CD4-positive, alpha-beta T cell (primary cell): ENCODE results near the gene HTR4. TPM values are rescaled to one million over a fixed set of nuclear protein-coding genes. Genes with fewer than 3 reads are reported as not detected.

Experiments used
- ATAC-seq: fragments of 200-7000 bp; cut with Tn5 transposase; one replicate; pipeline ENCODE4 v1.10.0; 2022; ENCODE audit warnings: mild to moderate bottlenecking; ENCODE audit not compliant: poor library complexity
- CTCF ChIA-PET: fragments of 350-600 bp; sonication (Branson Sonifier 250); formaldehyde crosslinking; loops from one replicate; lab custom pipeline; 2021; ENCODE audit warnings: antibody characterized with exemption, inconsistent platforms; lab: Charles Lee
- POLR2A ChIA-PET: fragments of 350-600 bp; sonication (Branson Sonifier 250); formaldehyde crosslinking; loops from one replicate; lab custom pipeline; 2021; ENCODE audit warnings: antibody characterized with exemption, inconsistent platforms; lab: Charles Lee
- DNase-seq, 14 experiments: peaks; one replicate each; pipeline ENCODE4 v3.0.0-alpha.2; 2013 to 2020; ENCODE audit warnings: mixed read lengths in 2 of 14
- H3K27ac ChIP-seq, 2 donors: one replicate each; pipeline versions ENCODE4 v1.5.1 to v1.7.0; 2013; ENCODE audit warnings: low read length in 2 of 2, low read depth in 1 of 2, mild to moderate bottlenecking in 1 of 2
- H3K27me3 ChIP-seq, 2 experiments: 1 replicate in 1 of 2; 2 replicates in 1 of 2; pipeline versions ENCODE4 v1.6.1 to v1.7.0; 2013; ENCODE audit warnings: low read length in 2 of 2, control low read depth in 1 of 2, mild to moderate bottlenecking in 1 of 2, moderate library complexity in 1 of 2; ENCODE audit not compliant: insufficient read depth in 2 of 2, control insufficient read depth in 1 of 2
- H3K36me3 ChIP-seq: one replicate; pipeline ENCODE4 v1.6.1; 2013; ENCODE audit warnings: low read length, control low read depth; ENCODE audit not compliant: insufficient read depth
- H3K4me1 ChIP-seq: one replicate; pipeline ENCODE4 v1.6.1; 2013; ENCODE audit warnings: low read length, control low read depth; ENCODE audit not compliant: insufficient read depth
- H3K4me3 ChIP-seq: one replicate; pipeline ENCODE4 v1.5.1; 2013; ENCODE audit warnings: mild to moderate bottlenecking, low read length, moderate library complexity
- H3K9me3 ChIP-seq, 2 experiments: 1 replicate in 1 of 2; 2 replicates in 1 of 2; pipeline versions ENCODE4 v1.6.1 to v1.7.0; 2013; ENCODE audit warnings: low read length in 2 of 2, mild to moderate bottlenecking in 2 of 2, control low read depth in 1 of 2, moderate library complexity in 1 of 2; ENCODE audit not compliant: control insufficient read depth in 1 of 2, insufficient read depth in 1 of 2
- H3K27ac Mint-ChIP-seq: one replicate; pipeline ENCODE4 v1.8.0; 2020; ENCODE audit warnings: mixed read lengths
- H3K27me3 Mint-ChIP-seq: one replicate; pipeline ENCODE4 v1.8.0; 2021; ENCODE audit warnings: mixed read lengths
- H3K36me3 Mint-ChIP-seq: one replicate; pipeline ENCODE4 v1.8.0; 2021; ENCODE audit warnings: low read depth, mixed read lengths
- H3K4me1 Mint-ChIP-seq: one replicate; pipeline ENCODE4 v1.8.0; 2021; ENCODE audit warnings: low read depth, mixed read lengths
- H3K4me3 Mint-ChIP-seq: one replicate; pipeline ENCODE4 v1.8.0; 2020; ENCODE audit warnings: mild to moderate bottlenecking, mixed read lengths
- H3K9me3 Mint-ChIP-seq: one replicate; pipeline ENCODE4 v1.8.0; 2020; ENCODE audit warnings: mixed read lengths
- intact Hi-C, 2 experiments: fragments of 100-400 bp; cut with DNase I in 1 of 2; cut with micrococcal nuclease in 1 of 2; formaldehyde crosslinking; loops; one replicate each; pipeline versions ENCODE4 v1.15.1 to v1.9.0; 2023 to 2025; cut with DNase I, micrococcal nuclease
- total RNA-seq, 174 experiments: library from RNA in 2 of 174; stranded (reverse) in 2 of 174; gene quantifications; one replicate each; pipeline ENCODE4 v1.2.3 and lab custom pipeline; 2021 to 2026
- TF ChIP-seq, protein P1 (sequence below): fragments of 200-600 bp; IDR thresholded peaks from one replicate; pipeline ENCODE4 v1.8.0; 2022; ENCODE audit warnings: antibody characterized with exemption, mild to moderate bottlenecking

HTR4 gene
- total RNA-seq, 2 experiments from 2014 or later, result not detected

DNA sequence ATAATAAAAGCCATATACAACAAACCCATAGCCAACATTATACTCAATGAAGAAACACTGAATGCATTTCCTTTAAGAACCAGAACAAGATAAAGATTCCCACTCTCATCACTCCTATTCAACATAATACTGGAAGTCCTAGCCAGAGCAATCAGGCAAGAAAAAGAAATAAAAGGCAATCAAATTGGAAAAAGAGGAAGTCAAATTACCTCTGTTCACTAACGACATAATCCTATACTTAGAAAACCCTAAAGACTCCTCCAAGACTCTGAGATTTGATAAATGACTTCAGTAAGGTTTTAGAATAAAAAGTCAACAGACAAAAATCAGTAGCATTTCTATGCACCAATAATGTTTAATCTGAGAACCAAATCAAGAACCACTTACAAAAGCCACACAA lies 36.6 kb upstream of the HTR4 start:
- no peaks in the 10 kb centered on the region for H3K27me3 ChIP-seq
- H3K27ac ChIP-seq, result no peak overlapping the region
- no peak overlapping the region for H3K4me3 ChIP-seq
- H3K9me3 Mint-ChIP-seq, result peaks cover 11% of the 10 kb centered on the region
- no peak overlapping the region for H3K27ac Mint-ChIP-seq
- POLR2A ChIA-PET, result no interaction called here
- intact Hi-C loops, result no loop called here
- H3K27me3 Mint-ChIP-seq, result peaks cover 11% of the 10 kb centered on the region
- H3K36me3 Mint-ChIP-seq, result peaks cover 4% of the 10 kb centered on the region
- H3K4me3 Mint-ChIP-seq, result no peak overlapping the region
- TF ChIP-seq, protein P1, sequence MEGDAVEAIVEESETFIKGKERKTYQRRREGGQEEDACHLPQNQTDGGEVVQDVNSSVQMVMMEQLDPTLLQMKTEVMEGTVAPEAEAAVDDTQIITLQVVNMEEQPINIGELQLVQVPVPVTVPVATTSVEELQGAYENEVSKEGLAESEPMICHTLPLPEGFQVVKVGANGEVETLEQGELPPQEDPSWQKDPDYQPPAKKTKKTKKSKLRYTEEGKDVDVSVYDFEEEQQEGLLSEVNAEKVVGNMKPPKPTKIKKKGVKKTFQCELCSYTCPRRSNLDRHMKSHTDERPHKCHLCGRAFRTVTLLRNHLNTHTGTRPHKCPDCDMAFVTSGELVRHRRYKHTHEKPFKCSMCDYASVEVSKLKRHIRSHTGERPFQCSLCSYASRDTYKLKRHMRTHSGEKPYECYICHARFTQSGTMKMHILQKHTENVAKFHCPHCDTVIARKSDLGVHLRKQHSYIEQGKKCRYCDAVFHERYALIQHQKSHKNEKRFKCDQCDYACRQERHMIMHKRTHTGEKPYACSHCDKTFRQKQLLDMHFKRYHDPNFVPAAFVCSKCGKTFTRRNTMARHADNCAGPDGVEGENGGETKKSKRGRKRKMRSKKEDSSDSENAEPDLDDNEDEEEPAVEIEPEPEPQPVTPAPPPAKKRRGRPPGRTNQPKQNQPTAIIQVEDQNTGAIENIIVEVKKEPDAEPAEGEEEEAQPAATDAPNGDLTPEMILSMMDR, result no peak
- CTCF ChIA-PET, result no interaction called here
- no peak for DNase-seq
- H3K4me1 ChIP-seq, result no peaks in the 10 kb centered on the region
- H3K9me3 ChIP-seq, result peaks cover 0 to 11% of the 10 kb centered on the region in 2 experiments
- ATAC-seq, result no peak
- H3K4me1 Mint-ChIP-seq, result no peaks in the 10 kb centered on the region
- H3K36me3 ChIP-seq, result no peaks in the 10 kb centered on the region

DNA sequence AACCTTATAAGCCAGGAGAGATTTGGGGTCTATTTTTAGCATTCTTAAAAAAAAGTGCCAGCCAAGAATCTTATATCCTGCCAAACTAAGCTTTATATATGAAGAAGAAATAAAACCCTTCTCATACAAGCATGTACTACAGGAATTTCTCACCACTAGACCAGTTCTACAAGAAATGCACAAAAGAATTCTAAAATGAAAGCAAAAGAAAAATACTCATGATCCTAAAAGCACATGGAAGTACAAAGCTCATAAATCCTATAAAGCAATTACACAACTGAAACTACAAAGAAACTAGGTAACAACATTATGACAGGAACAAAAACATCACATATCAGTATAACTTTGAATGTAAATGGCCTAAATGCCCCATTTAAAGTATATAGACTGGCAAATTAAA lies 34.5 kb upstream of the HTR4 start:
- Mint-ChIP-seq H3K4me3 (no peak overlapping the region), H3K27me3 (peaks cover 7% of the 10 kb centered on the region), H3K4me1 (no peaks in the 10 kb centered on the region), H3K9me3 (peaks cover 11% of the 10 kb centered on the region), H3K27ac (no peak overlapping the region), H3K36me3 (peaks cover 4% of the 10 kb centered on the region)
- Histone ChIP-seq H3K36me3 (no peaks in the 10 kb centered on the region), H3K9me3 (peaks cover 0 to 11% of the 10 kb centered on the region in 2 experiments), H3K27ac (no peak overlapping the region), H3K27me3 (no peaks in the 10 kb centered on the region), H3K4me3 (no peak overlapping the region), H3K4me1 (no peaks in the 10 kb centered on the region)
- DNase-seq (no peak), ATAC-seq (no peak)
- POLR2A ChIA-PET, result no interaction called here
- CTCF ChIA-PET, result no interaction called here
- TF ChIP-seq, protein P1, result no peak
- intact Hi-C loops, result no loop called here

DNA sequence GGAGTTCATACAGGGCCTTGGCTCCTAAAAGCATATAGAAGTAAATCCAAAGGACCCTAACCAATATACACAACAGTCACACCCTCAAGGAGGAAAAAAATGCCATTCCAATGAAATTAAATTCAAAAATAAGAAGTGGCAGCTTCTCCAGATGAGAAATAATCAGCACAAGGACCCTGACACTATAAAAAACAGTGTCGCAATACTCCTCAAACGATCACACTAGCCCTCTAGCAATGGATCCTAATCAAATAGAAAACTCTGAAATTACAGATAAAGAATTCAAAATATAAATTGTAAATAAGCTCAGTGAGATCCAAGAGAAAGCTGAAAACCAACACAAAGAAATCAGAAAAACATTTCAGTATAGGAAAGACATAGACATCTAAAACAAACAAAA lies 33.5 kb upstream of the HTR4 start:
- Mint-ChIP-seq H3K4me1 (no peaks in the 10 kb centered on the region), H3K4me3 (no peak overlapping the region)
- POLR2A ChIA-PET, result no interaction called here

More for the DNA sequence above, 33.5 kb upstream of the HTR4 start:
- Histone ChIP-seq H3K36me3 (no peaks in the 10 kb centered on the region), H3K9me3 (peaks cover 0 to 11% of the 10 kb centered on the region in 2 experiments), H3K4me3 (no peak overlapping the region), H3K27ac (no peak overlapping the region), H3K27me3 (no peaks in the 10 kb centered on the region), H3K4me1 (no peaks in the 10 kb centered on the region)
- CTCF ChIA-PET, result no interaction called here
- Mint-ChIP-seq H3K27me3 (peaks cover 12% of the 10 kb centered on the region), H3K27ac (no peak overlapping the region), H3K36me3 (peaks cover 4% of the 10 kb centered on the region), H3K9me3 (peaks cover 11% of the 10 kb centered on the region)
- ATAC-seq, result no peak
- no peak for DNase-seq
- TF ChIP-seq, protein P1, result no peak
- intact Hi-C loops, result no loop called here
